Natural killer cell (primary cell): ENCODE measurements around the gene ATP2A3. TPM values are rescaled to one million over a fixed set of nuclear protein-coding genes. Genes with fewer than 3 reads are reported as not detected.

ENCODE experiments used
- ATAC-seq, 3 donors: fragments of 150-1000 bp in 2 of 3; fragments of 200-7000 bp in 1 of 3; cut with Tn5 transposase; 1 replicate in 1 of 3; 2 replicates in 2 of 3; pipeline ENCODE4 v1.10.0; 2021; ENCODE audit warnings: mild to moderate bottlenecking in 2 of 3, moderate library complexity in 2 of 3
- DNase-seq, 2 donors: peaks; one replicate each; pipeline versions ENCODE4 v3.0.0 to v3.0.0-alpha.2; 2013 to 2021; ENCODE audit warnings: mixed read lengths in 1 of 2
- H3K27ac ChIP-seq: one replicate; pipeline ENCODE4 v1.5.1; 2013; ENCODE audit warnings: mild to moderate bottlenecking, low read length
- H3K27me3 ChIP-seq: one replicate; pipeline ENCODE4 v1.6.1; 2013; ENCODE audit warnings: low read length; ENCODE audit not compliant: control insufficient read depth, insufficient read depth
- H3K36me3 ChIP-seq: one replicate; pipeline ENCODE4 v1.6.1; 2013; ENCODE audit warnings: low read length; ENCODE audit not compliant: control insufficient read depth, insufficient read depth
- H3K4me1 ChIP-seq: one replicate; pipeline ENCODE4 v1.6.1; 2013; ENCODE audit warnings: low read length; ENCODE audit not compliant: control insufficient read depth, insufficient read depth
- H3K4me3 ChIP-seq: one replicate; pipeline ENCODE4 v1.5.1; 2013; ENCODE audit warnings: low read length
- H3K9me3 ChIP-seq: one replicate; pipeline ENCODE4 v1.6.1; 2013; ENCODE audit warnings: low read length; ENCODE audit not compliant: control insufficient read depth, insufficient read depth
- H3K27ac Mint-ChIP-seq, 2 donors: one replicate each; pipeline ENCODE4 v1.8.0; 2022; ENCODE audit warnings: mild to moderate bottlenecking in 2 of 2, mixed read lengths in 2 of 2, moderate library complexity in 1 of 2
- H3K27me3 Mint-ChIP-seq, 2 donors: one replicate each; pipeline ENCODE4 v1.8.0; 2022; ENCODE audit warnings: low read depth in 2 of 2, mixed read lengths in 2 of 2
- H3K36me3 Mint-ChIP-seq: one replicate; pipeline ENCODE4 v1.8.0; 2022; ENCODE audit warnings: mixed read lengths
- H3K4me1 Mint-ChIP-seq, 2 donors: one replicate each; pipeline ENCODE4 v1.8.0; 2022; ENCODE audit warnings: mixed read lengths in 2 of 2
- H3K4me3 Mint-ChIP-seq: one replicate; pipeline ENCODE4 v1.8.0; 2022; ENCODE audit warnings: mild to moderate bottlenecking, moderate library complexity, mixed read lengths
- H3K9me3 Mint-ChIP-seq, 2 donors: one replicate each; pipeline ENCODE4 v1.8.0; 2022; ENCODE audit warnings: mixed read lengths in 2 of 2
- CTCF ChIP-seq: fragments of 200-600 bp; IDR thresholded peaks from one replicate; pipeline ENCODE4 v1.8.0; 2022; ENCODE audit warnings: antibody characterized with exemption
- WGBS: methylation state at CpG from one replicate; pipeline ENCODE4 v1.1.7; 2013; ENCODE audit warnings: missing lambda C conversion rate; ENCODE audit not compliant: insufficient coverage; 5-methylcytosine and 5-hydroxymethylcytosine counted together
- intact Hi-C: fragments of 100-400 bp; cut with micrococcal nuclease; formaldehyde crosslinking; loops from one replicate; pipeline ENCODE4 v1.14.2; 2022
- total RNA-seq, 4 donors: library from RNA; stranded (reverse); fragments of 120-200 nt in 1 of 4; gene quantifications; one replicate each; pipeline versions ENCODE4 v1.2.3 to v1.2.4, GENCODE V29; 2013 to 2022

Gene ATP2A3
- total RNA-seq, 3 donors from 2014 or later (not counting 1 experiment from before 2014, with no cell fraction given): 326 to 397 (median 377) TPM

GRCh38 chr17:3926860-3927627 is 37.2 kb downstream of the ATP2A3 start:
- H3K4me1 Mint-ChIP-seq: peaks cover 0 to 11% of the 10 kb centered on the region in 2 donors
- WGBS: 94% methylated on average over 16 of the region's 16 CpGs
- H3K9me3 Mint-ChIP-seq: no peaks in the 10 kb centered on the region
- no peaks in the 10 kb centered on the region for H3K36me3 Mint-ChIP-seq
- DNase-seq (no peak), ATAC-seq (no peak)
- Histone ChIP-seq H3K4me3 (no peak overlapping the region), H3K27ac (no peak overlapping the region), H3K27me3 (no peaks in the 10 kb centered on the region), H3K4me1 (no peaks in the 10 kb centered on the region), H3K36me3 (peaks cover 60% of the 10 kb centered on the region), H3K9me3 (no peaks in the 10 kb centered on the region)
- TF ChIP-seq CTCF: no peak
- no peaks in the 10 kb centered on the region for H3K27me3 Mint-ChIP-seq
- H3K4me3 Mint-ChIP-seq: no peak overlapping the region
- peak overlapping the region in 1 of 2 donors; percentile 72 for H3K27ac Mint-ChIP-seq
- intact Hi-C loops: no loop called here

- no peaks in the 10 kb centered on the region for H3K36me3 Mint-ChIP-seq
- no peak for TF ChIP-seq CTCF
- H3K36me3 ChIP-seq: peaks cover 57% of the 10 kb centered on the region
- H3K9me3 ChIP-seq: no peaks in the 10 kb centered on the region
- no peaks in the 10 kb centered on the region for H3K27me3 ChIP-seq
- 90% methylated on average over 15 of the region's 17 CpGs for WGBS
- no peak overlapping the region for H3K4me3 ChIP-seq
- H3K27ac ChIP-seq: no peak overlapping the region
- peaks cover 0 to 11% of the 10 kb centered on the region in 2 donors for H3K4me1 Mint-ChIP-seq
- no peak for DNase-seq
- no peaks in the 10 kb centered on the region for H3K27me3 Mint-ChIP-seq
- H3K4me3 Mint-ChIP-seq: no peak overlapping the region
- peak overlapping the region in 1 of 2 donors; percentile 43 for H3K27ac Mint-ChIP-seq
- intact Hi-C loops: no loop called here
- H3K4me1 ChIP-seq: no peaks in the 10 kb centered on the region
- H3K9me3 Mint-ChIP-seq: no peaks in the 10 kb centered on the region
- no peak for ATAC-seq
Observed at GRCh38 chr17:3925684-3926485, 38.4 kb downstream of the ATP2A3 start.

GRCh38 chr17:3924512-3925350 is 39.5 kb downstream of the ATP2A3 start:
- peaks cover 0 to 11% of the 10 kb centered on the region in 2 donors for H3K4me1 Mint-ChIP-seq
- ATAC-seq (no peak), DNase-seq (no peak)
- peaks cover 48% of the 10 kb centered on the region for H3K36me3 ChIP-seq
- no peaks in the 10 kb centered on the region for H3K9me3 ChIP-seq
- H3K4me1 ChIP-seq: no peaks in the 10 kb centered on the region
- intact Hi-C loops: no loop called here
- H3K27ac Mint-ChIP-seq: no peak overlapping the region
- H3K27ac ChIP-seq: no peak overlapping the region
- no peaks in the 10 kb centered on the region for H3K9me3 Mint-ChIP-seq
- no peaks in the 10 kb centered on the region for H3K27me3 ChIP-seq
- no peak for TF ChIP-seq CTCF
- no peak overlapping the region for H3K4me3 ChIP-seq
- no peak overlapping the region for H3K4me3 Mint-ChIP-seq
- 93% methylated on average over 39 of the region's 40 CpGs for WGBS
- no peaks in the 10 kb centered on the region for H3K36me3 Mint-ChIP-seq
- no peaks in the 10 kb centered on the region for H3K27me3 Mint-ChIP-seq
